Activated T-cell treated with anti-CD3 and anti-CD28 coated beads for 24 hours (primary cell): Measurements from ENCODE around the gene FAM107A.

Source experiments
- DNase-seq: peaks from one replicate; pipeline ENCODE4 v3.0.0-alpha.2; 2020; ENCODE audit warnings: low read depth

The FAM107A gene, protein sequence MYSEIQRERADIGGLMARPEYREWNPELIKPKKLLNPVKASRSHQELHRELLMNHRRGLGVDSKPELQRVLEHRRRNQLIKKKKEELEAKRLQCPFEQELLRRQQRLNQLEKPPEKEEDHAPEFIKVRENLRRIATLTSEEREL

DNA sequence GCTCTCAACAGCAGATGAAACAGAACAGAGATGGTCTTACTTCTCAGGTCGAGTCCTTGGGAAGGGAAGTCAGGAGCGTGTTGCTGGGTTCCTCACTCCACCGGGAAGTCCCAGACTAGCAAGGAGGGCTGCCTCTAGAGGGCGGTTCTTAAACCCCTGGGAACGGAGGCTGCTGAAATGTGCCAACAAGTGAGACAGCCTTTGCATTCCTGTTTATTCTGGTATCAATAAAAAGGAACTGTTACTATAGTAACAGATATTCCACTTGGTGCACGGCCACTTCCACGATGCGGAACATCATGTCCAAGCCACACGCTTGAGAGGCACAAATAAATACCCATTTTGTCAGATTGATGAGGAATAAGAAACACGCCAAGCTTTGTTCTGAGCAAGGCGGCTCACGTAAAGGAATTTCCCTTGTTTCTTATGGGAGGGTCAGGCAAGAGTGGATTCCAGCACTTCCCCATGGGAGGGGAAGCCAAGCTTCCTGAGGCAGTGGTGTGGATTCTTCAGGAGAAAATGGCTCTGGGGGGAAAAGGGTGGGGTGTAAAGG lies at the start of gene FAM107A:
TSS of gene FAM107A (minus strand) at position 123 of the 553 bp plus-strand sequence. CDS start 7,531 bp downstream, outside the sequence.
- DNase-seq = no peak

DNA sequence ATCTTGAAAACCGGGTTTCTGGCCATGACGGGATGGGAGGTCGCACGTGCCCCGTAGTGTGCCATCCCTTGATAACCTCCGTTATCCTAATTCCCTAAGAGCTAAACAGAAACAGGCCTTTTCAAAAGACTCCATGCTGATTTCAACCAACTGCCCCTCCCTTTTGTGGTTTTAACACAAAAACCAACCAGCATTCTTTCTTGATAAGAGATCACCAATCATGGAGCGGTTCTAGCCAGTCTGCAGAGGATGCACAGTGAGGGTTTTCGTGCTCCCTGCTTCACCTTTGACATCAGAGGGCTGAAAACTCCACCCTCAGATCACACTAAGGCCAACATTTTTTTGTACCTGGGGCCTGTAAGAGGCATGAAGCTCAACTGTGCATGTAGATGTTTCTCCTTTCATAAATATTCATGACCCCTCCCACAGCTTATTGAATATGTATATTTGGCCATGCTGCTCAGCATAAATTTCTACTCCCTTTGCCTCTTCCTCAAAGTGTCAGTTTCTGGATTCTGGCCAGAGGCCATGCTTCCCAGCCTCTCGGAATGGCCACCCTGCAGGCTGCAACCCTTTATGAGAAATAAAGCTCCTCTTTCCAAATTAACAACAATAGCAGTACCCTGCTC lies 48.1 kb upstream of the FAM107A start:
- DNase-seq = no peak

DNA sequence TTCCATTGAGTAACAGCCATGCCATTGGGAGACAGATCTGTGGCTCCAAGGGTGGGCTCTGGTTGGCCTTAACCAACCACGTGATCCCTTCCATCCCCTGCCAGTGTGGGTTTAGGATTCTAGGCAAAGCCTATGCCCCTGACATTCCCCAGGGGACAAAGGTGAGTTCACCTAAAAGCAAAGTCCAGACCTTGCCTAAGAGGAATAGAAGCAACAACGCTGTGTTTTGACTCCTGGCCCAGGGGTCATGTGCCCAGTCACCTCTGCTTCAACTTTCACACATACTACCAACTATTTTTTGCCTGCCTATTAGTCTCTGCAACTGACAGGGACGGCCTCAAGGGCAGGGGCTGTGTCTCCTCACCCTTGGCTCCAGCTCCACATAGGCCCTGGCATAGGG lies 47.4 kb upstream of the FAM107A start:
- DNase-seq = no peak

DNA sequence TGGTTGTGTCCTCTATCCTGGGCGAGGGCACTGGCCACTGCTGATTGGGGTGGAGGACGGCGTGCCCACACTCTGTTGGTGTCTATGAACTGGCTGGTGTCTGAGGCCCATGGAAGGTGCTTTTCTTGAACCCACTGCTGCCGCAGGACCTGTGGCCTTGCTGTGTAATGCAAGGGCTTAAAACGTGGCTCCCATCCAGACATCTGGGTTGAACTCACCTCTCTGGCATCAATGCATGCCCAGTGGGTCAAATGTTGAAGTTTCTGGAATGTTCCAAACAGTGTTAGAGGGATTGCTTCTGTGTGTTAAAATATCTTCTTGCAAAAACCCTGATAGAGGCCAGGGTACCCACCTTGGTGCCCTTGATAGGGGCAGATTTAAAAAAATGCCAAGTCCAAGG lies 46.8 kb upstream of the FAM107A start:
- no peak for DNase-seq

DNA sequence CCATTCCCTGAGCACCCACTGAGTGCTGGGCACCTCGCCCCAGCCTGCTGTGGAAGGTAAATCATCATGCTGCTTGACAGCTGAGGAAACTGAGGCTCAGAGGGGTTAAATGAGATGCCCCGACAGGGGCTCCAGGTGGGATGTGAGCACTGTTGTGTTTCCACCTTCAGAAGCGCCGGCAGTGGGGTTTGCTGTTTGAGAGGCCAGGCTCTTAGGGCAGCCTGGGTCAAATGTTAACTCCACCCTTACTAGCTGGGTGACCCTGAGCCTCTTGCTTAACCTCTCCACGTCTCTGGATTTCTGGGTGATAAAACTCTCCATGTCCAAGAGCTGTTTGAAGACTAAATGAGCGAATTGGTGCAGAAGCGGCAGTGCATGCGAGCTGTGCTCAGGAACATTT lies 46.3 kb upstream of the FAM107A start:
- no peak for DNase-seq

DNA sequence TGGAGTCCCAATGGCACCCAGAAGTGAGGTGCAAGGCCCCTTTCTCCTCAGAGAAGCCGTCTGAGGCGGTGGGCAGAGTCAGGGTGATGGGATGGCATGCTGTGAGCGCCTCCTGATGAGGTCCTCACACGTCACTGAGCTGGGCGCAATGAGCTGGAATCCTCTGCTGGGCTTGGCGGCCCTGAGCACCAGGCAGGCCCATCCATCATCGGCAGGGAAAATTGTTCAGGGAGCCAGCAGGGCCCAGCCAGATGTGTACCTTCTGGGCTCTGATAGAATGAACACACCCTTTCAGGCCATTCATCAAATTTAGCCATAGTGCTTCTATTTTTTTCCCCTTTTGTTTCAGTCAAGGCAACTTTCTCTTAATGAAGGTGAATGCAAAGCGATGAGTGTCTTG lies 45.7 kb upstream of the FAM107A start:
- DNase-seq = no peak

DNA sequence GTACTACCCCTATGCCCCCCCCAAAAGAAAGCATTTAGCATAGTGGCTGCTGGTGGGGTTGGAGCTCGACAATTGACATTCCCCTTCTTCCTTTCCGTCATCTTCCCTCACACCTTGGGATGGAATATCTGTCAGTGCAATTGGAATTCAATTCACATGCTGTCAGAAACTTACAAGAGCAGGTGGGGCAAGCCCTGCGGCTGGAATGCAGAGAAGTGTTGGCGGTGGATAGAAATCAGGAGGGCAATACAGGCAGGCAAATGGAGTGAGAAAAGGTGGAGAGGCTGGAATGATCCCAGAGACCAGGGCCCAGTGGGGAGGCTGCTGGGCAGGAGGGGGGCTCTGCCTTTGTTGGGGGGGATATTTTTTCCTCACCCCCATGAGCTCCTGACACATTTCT lies 45.2 kb upstream of the FAM107A start:
- DNase-seq = no peak

DNA sequence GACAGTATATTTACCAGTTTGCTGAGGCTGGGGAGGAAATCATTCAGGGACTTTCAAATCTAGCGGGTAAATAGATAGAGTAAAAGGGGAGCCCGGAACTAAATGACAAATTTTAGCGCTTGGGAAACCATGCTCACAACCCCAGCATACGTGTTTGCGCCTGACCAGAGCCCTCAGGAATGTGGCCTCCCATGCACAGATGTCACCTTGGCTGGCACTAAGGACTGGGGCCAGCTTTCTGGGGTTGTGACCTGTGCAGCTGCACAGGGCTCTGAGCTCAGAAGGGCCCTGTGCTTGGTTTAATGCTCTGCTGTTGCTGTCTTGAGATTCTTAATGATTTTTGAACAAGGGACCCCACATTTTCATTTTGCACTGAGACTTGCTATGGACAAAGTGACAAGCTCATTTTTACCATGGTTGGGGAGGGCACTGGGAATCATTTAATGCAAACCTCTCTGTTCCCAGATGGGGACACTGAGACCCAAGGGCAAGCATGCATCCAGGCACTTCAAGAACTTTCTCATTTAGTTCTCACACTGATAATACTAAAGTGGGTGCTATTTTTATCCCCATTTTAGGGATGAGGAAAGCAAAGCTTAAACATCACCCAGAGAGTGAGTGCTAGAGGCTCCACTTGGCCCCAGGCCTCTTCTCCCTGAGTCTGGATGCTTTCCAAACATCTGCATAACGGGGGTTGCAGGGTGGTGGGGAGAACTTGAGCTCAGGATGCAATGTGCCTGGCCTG lies 44.1 kb upstream of the FAM107A start:
- no peak for DNase-seq

DNA sequence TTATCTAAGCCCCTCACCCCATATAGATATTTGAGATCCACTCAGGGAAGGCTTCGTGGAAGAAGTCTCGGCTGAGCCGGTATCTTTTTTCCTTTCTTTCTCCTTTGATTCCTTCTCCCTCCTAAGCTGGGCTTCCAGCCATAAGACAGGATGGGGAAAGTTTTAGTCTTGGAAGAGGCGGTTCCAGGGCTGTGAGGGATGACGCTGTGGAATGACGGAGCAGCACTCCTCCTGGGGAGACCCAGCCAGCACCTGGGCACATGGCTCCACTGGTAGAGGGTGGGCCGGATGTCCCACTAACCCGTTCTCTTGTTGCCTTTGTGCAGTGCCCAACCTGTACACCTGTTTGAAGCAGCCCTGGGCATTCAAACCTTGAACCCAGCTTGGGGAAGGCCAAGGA lies 43.2 kb upstream of the FAM107A start:
- no peak for DNase-seq

DNA sequence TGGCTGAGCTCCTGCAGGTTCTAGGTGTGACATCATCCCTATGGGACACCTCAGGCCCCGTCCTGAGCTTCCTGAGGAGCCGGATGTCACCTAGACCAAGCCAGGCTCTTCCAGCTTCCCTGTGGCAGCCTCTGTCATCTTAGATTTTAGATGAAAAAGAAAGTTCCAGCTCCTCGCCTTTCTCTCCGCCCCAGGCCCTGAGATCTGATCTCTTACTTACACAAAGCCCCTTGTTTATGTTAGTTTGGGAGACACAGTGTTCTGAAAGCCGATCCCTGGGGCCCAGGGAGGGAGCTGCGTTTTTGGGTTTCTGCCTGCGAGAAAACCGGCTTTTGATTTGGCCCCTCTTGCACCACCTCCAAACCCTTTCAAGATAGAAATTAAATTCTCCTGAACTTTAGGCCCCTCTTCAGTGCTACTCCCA lies 40.2 kb upstream of the FAM107A start:
- DNase-seq = no peak

DNA sequence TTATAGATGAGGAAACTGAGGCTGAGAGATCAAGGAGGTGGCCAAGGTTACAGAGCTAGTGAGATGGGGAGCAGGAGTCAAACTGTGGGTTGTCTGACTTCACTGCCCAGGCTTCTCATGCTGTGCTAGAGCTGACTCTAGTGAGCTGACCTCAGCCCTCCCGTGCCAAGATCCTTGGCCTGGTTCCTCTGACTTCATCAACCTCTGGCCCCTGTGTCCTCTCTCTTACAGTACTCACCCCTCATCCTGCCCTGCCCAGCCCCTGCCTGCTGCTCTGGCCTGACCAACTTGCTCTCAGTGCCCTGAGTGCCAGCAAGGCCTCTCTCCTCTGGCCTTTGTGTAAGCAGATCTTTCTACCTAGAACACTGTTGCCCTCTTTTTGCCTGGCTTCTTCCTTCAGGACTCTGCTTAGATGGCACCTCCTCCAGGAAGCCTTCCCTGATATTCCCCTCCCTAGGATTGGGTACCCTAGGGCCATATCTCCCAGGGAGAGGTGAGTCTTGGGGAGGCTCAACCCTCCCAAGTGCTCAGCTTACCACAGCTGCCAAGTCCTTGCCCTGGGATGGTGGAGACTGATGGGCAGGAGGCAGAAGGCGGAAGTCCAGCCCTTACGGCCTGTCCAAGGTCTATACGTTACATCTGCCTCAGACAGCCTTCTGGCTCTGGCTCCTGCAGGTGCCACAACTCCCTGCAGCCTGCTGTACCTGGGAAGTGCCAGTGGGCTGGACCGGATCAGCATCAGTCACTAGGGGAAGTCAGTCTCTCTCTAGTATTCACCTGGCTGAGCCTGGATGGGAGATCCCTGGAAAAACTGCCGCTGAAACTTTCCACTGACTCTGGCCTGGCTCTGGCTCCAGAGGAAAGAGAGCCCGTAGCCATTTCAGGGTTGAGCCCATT lies 36.3 kb upstream of the FAM107A start:
- no peak for DNase-seq

DNA sequence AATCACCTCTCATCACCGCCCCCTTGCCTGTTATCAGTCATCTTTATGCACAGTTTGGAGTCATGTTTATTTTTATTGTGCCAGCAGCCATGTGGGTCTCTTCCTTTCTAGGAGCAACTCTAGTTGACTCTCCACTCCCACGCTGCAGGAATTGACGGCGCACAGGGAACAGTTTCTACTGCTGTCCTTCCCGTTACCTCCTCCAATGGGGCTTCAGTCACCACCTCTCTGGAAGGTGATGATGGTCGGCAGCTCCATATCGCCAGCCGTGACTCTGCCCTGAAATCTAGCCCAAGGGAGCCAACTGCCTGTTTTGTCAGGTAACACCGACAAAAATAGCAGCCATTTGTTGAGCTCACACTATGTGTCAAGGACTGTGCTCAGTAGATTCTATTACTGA lies 35.6 kb upstream of the FAM107A start:
- no peak for DNase-seq

DNA sequence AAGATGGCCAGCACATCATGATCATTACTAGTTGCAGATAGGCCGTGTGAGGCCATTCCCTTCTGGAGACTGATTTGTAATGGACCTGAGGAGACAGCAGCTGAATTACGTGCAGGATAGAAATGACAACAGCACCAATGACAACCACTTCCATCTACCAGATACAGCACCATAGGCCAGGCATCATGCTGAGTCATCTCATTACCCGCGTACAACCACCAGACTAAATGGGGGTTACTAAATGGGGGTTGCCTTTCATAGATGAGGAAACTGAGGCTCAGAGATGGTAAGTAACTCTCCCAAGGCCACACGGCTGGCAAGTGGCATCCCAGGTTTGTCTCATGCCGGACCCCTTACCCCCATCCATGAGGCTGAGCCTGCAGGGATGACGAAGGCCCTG lies 32.8 kb upstream of the FAM107A start:
- DNase-seq = no peak

DNA sequence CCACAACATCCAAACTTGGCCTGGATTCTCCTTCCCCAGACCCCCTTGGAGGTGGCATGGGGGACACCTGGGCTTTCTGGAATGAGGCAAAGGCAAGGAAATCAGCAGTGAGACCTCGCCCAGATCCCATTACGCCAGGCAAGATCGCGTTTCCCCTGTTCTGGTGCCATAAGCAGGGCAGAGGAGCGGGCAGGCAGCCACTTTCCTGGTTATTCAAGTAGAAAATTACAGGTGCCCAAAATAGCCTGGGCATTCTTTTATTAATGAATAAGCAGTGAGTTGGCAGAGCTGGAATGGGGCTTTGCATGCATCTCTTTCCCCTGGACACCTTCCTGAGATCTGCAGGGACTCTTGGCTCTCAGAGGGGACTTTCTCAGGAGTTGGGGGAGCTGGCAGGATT lies 31.5 kb upstream of the FAM107A start:
- no peak for DNase-seq

DNA sequence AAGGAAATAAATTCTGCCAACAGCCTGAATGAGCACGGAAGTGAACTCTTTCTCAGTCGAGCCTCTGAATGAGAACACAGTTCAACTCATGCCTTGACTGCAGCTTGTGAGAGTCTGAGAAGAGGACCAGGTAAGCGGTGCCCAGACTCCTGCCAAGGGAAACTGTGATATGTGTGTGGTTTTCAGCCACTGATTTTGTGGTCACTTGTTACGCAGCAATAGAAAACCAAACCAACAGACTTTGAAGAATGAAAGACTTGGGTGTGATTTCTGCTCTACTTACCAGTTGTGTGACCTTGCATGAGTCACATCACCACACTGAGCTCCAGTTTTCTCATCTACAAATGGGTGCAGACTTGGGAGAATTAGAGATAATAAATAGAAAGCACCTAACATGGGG lies 30.6 kb upstream of the FAM107A start:
- DNase-seq = no peak

DNA sequence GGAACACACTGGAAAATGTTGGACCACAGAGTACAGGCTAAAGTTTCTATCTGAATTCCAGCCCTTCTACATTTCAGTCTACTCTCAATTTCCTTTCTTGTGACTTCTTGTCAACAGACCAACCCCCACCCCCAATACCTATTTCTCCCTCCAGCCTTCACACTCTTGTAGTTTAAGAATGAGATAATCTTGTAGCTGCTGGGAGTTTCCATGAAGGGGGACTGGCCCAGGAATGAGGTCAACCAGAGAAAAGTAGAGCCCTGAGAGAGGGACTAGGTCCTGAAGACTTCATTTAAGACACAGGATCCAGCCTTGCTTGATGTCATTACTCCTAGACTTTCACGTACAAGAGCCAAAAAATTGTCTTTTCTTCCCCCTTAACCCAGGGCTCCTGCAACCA lies 29.5 kb upstream of the FAM107A start:
- no peak for DNase-seq

DNA sequence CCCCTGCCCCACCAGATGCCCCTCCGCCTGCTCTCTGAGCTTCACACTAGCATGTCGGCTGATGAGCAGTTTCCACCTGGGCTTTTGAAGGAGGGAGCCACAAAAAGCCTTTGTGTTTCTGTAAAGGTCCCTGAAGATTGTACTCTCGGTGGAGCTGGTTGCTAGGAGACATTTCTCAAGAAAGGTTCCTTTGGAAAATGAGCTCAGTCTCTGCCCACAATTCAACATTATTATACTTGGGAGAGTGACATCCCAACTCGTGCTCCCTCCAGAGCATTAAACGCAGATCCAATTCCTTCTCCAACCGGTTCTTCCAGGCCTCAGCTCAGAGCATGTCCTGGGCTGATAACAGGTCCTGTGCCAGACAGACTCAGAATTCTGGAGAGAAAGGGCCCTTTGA lies 26.8 kb upstream of the FAM107A start:
- no peak for DNase-seq

DNA sequence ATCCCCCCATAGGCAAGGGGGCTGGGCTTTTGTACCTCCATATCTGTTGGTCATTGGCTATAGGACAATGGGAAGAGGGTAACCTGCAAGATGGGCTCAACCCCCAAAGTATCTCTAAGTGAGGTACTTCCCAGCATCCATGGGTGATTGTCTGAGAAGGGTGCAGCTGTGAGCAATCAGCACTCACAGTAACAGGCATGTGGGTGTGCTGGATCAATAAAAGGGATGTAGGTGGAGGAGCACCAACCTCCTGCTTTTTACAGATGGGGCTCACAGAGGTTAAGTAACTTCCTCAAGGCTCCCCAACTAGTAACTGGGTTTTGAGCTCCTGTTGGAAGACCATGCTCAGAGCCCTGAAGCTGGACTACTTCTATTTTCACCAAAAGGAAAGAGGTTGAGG lies 26.4 kb upstream of the FAM107A start:
- no peak for DNase-seq

DNA sequence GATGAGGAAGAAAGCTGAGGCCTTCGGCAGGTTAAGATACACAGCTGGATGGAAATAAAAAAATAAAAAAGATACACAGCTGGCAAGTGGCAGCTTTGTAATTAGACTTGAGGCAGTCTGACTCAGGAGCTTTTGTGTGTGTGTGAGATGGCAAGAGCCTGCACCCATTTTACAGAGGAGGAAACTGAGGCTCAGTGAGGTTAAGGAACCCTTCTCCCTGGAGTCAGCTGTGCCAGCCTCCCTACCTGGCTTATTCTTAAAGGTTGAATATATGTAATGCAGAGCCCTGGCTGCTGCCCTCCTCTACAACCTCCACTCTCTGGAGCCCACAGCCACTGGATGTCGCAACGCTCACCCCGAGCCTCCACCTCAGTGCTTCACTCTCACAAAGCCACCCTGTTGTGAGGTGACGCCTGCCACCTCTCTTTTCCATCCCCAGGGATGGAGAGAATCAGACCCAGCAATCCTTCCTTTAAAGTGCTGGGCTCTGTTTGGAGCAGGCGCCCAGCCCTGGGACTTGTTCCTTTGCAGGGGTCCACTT lies 20.6 kb upstream of the FAM107A start:
- DNase-seq = no peak

DNA sequence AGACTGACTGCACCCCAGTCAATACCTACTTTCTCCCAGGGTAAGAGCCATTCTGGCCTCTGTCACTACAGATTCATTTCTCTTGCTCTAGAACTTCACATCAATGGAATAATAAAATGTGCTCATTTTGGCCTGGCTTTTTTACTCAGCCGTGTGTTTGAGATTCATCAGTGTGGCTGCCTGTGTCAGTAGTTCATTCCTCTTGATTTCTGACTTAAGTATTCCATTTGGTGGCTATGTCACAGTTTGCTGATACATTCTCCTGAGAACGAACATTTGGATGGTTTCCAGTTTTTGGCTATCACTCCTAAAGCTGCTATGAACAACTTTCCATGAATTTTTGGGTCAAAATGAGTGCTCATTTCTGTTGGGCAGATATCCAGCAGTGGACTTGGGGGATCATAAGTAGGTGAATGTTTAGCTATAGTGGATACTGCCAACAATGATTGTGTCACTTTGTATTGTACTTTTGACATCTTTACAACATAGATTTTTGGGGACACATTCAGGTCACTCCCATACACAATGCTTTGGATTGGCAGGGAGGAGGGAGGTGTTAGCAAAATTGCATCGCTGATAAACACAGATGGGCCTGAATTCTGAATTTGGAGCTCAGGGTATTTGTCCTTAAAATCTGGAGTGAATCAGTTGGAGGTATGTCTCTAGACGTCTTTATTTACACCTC lies 19.8 kb upstream of the FAM107A start:
- DNase-seq = no peak

DNA sequence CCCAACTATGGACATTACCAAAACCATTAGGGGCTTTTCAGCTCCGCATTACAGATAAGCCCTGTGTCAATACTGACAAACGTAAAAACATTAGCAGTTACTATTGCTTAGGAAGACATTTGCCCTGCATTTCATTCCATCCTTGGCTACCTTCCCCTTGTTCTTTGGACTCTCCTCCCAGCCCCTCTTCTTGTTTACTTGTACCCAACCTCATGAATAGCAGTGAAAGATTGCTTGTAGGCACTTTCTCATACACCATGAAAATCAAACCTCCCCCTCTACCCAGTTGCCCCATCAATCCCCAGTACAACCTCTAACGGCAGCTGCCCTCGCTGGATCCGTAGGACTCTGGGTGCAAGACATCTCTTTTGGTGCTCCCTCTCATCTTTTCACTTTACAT lies 16.9 kb upstream of the FAM107A start:
- DNase-seq = no peak
